NCI-H1092 treated with DMSO at 0.1 percent for 48 hours (cell line): ENCODE results near the gene ARMS2.

Experiments
- DNase-seq: peaks from one replicate; lab custom pipeline; 2025; lab: John Stamatoyannopoulos, UW

The ARMS2 gene

GRCh38 chr10:122473116-122473515 lies 18.7 kb downstream of the ARMS2 start:
- no peak for DNase-seq

DNA sequence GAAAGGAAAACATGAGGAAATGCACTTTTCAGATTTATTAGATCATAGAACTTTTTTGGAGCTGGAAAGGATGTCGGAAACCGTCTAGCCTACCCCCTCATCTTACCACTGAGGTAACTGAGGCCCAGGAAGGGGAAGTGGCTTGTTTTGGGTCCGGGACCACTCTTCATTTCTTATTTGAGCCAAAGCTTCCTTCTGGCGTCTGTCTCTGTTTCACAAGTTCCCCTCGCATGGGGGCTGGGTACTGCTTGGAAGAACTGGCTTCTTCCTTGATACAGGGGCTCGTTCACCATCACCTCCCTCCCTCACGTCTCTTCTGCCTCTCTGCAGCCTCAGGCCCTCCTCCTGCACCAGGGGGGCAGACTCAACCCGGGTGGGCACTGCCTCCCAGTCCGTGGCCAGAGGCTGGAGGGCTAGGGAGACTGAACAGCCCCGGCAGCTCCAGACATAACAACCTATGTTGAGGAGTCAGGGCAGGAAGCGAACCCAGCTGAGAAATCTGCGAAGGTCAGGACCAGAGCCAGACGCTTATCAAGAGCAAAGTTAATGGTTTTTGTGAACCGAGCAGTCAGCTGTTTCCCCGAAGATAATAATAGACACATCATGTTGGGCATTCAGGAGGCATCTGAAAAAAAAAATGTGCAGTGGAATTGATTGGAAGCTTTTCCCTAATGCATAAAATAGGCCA lies 19.8 kb downstream of the ARMS2 start:
- no peak for DNase-seq

DNA sequence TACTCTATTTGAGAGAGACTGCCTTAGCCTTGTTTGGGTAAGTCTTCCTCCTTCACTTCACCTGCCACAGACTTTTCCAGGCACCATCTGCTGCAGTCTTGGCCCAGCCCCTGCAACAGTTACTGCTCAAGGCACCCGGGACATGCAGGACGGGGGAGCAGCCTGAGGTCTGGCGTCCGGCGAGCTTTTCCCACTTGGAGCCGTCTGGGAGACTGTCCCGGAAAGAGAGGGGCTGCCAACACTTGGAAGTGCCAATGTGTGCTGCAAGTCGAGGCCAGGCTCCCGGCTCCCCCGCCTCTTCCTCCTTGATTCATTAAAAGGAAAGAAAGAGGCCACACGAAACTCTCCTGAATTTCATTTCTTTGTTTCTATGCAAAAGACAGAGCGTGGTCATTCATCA lies 20.6 kb downstream of the ARMS2 start:
- no peak for DNase-seq

DNA sequence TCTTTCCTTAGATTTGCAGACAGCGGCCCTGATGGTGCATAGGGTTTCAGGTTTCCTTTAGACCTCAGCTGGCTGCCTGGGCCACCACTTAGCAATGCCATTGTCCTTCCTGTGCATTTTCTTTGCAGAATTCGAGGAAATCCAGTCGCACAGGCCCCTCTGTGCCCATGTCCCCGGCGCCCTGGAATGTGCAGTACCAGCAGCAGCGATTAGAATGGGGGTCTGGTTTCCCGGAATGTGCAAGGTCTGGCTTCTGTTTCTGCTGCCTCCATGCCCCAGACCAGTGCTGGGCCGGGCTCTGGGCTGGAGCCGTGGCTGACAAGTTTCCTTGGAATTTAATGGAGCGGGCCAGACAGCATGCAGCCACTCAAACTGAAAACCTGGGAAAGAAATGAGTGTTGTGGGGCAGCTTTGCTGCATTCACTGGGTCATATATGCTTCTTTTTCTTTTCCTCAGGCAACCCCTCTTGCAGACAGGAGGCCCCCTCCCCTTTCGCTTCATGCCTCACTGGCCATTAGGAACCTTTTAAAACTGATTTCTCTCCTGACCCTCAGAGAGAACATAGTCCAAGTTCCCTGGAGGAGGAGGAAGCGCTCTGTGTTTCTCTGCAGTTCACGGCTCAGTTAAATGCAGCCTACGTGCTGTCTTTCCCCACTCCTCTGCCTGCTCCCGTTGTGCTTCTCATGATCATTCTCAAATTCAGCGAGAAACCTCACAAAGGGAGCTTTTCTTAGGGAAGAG lies 21.3 kb downstream of the ARMS2 start:
- no peak for DNase-seq

DNA sequence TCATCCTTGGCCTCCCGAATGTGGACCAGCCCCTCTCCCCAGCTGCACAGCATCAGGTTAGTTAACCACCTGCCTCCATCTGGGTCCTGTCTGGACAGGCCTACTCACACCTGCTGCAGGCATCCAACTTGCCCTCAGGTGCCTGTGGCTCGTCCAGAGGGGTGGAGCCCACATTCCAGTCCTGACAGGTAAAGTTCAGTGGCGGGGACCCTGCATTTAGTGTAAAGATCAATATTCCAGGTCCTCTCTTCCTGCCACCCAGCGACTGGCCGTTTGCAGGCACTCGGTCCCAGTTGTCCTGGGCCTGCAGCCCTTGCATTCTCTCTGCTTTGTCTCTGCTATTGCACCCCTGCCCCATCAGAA lies 21.9 kb downstream of the ARMS2 start:
- no peak for DNase-seq

DNA sequence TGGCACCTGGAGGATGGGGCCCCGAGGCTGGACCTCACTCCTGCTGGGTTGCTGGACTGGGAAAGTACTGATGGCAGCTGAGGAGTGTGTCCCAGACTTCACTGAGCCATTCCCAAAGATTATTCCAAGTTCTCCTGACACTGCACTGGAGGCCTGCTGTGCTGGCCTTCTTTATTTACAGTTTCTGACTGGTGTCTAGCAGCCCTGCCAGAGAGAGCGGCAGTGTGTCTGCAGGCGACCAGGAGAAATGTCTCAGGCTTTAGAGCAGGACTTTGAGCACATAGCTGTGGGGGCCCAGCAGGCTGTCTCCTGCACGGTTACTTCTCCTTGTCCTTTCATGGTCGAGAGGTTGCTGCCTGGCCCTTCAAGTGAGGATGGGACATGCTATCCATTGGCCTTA lies 23.0 kb downstream of the ARMS2 start:
- no peak for DNase-seq

DNA sequence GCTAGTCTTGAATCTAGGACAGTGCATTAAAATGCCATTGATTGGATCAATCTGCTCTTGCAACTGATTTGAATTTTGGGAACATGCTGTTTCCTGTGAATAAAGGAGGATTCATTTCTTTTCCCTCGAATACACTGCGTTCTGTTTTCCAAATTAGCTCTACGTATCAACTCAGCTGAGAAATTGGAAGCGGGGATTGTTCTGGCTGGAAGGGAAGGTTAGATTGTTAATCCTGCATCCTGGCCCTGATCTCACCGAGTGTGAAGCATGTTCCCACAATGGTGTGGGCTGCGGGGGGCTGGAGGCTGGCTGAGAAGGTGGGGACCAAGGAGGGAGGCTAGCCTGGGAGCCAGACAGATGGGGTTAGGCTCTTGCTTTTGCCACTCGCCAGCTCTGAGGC lies 24.5 kb downstream of the ARMS2 start:
- DNase-seq, result no peak

- DNase-seq, result no peak
Measured at GRCh38 chr10:122480146-122480833, 25.8 kb downstream of the ARMS2 start.

DNA sequence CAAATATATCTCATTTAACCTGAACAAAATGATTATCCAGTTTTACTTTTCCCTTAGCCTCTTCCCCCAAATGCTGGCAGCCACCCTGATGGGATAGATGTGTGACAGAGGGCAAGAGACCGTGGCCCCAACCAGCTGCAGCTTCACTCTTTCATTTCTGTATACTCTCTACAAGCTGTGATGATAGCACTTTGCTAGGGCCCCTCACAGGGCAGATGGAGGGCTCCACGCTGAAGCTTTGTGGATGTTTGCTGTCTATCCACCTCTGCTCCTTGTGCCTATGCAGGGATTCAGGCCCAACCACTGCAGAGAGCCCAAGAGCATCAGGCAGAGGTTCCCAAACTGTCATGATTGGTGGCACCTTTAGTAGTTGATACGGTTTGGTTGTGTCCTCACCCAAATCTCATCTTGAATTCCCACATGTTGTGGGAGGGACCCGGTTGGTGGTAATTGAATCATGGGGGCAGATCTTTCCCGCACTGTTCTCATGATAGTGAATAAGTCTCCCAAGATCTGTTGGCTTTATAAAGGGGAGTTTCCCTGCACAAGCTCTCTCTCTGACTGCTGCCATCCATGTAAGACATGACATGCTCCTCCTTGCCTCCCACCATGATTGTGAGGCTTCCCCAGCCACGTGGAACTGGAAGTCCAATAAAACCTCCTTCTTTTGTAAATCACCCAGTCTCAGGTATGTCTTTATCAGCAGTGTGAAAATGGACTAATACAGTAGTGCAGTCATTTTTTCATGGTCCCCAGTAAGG lies 27.0 kb downstream of the ARMS2 start:
- no peak for DNase-seq

GRCh38 chr10:122484276-122485060 lies 30.0 kb downstream of the ARMS2 start:
- no peak for DNase-seq

GRCh38 chr10:122485670-122486069 lies 31.2 kb downstream of the ARMS2 start:
- no peak for DNase-seq

DNA sequence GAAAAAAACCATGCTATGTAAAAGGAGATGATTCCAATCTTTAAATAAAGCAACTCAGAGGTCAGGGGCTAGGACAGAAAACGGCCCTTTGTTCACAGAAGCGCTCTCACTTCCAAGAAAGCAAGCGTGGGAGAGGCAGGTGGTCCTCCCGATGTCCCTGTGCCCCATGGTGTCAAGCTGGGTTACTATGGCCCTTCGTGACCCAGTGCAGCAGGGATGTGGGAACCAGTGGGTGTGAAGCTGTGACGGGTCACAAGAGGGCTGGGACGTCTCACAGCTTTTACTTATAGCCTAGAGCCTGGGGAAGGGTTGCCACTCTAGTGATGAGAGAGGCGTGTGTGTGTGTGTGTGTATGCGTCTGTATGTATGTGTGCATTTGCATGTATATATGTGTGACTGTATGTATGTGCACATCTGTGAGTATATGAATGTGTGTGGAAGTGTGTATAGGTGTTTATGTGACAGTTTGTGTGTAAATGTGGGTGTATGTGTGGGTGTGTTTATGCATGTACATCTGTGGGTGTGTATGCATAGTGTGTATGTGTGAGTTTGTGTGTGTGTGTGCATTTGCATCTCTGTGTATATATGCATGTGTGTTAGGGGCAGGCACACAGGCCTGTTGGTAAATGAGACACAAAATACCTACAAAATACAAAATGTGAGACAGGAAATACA lies 32.1 kb downstream of the ARMS2 start:
- no peak for DNase-seq

GRCh38 chr10:122487174-122487765 lies 32.8 kb downstream of the ARMS2 start:
- DNase-seq, result peak; percentile 29

- DNase-seq, result no peak
Measured at GRCh38 chr10:122490268-122490667, 35.8 kb downstream of the ARMS2 start.

GRCh38 chr10:122490786-122491680 lies 36.6 kb downstream of the ARMS2 start:
- DNase-seq, result no peak

GRCh38 chr10:122492006-122492405 lies 37.6 kb downstream of the ARMS2 start:
- no peak for DNase-seq

GRCh38 chr10:122492999-122493481 lies 38.6 kb downstream of the ARMS2 start:
- DNase-seq, result no peak

- no peak for DNase-seq
Measured at GRCh38 chr10:122493761-122494160, 39.3 kb downstream of the ARMS2 start.

DNA sequence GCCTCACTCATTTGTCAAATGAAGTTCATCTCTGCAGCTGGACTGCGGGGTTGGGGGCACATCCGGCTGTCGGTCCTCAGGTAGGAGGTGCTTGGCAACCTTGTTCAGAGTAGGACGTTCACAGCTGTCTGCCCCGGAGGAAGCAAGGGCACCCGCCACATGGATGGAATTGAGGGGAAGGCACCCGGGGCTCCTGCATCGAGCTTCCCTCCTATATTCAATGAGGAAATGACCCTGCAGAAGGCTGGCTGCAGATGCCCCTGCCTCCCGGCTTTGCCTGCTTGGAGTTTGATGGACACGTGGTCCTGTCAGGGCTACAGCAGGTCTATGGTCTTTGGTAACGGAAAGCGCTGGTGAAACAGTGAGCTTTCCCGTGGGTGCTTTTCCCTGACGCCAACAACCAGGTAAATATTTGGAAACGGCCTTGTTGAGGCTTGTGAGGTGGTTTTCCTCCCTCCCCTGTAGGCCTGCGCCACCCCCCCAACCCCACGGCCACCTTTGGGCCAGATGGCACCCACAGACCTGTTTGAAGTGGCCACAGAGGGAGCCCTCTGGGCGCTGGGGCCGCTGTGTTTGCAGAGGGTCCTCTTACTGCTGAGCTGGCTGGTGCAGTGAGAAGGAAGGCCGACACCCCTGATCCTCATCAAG lies 39.8 kb downstream of the ARMS2 start:
- no peak for DNase-seq
